Mesenchymal stem cell (in vitro differentiated cells and primary cell): Measurements from ENCODE around the gene THNSL1.
A peak's percentile ranks its signal among the peaks of the same experiment; 100 is the strongest.

Experiments
- DNase-seq: peaks from one replicate; pipeline ENCODE4 v3.0.0-alpha.2; 2013
- H2AFZ ChIP-seq: one replicate; pipeline ENCODE4 v1.6.1; 2013; ENCODE audit warnings: low read depth, mild to moderate bottlenecking, control low read depth, inconsistent platforms, low read length, moderate library complexity
- H2AK5ac ChIP-seq: 2 replicates; pipeline ENCODE4 v1.6.1; 2013; ENCODE audit warnings: low read length, moderate library complexity, mild to moderate bottlenecking, inconsistent platforms; ENCODE audit not compliant: severe bottlenecking
- H2BK120ac ChIP-seq: one replicate; pipeline ENCODE4 v1.6.1; 2013; ENCODE audit warnings: low read depth, mild to moderate bottlenecking, inconsistent platforms, low read length, moderate library complexity
- H2BK12ac ChIP-seq, 2 experiments: one replicate each; pipeline ENCODE4 v1.6.1; 2013; ENCODE audit warnings: inconsistent platforms in 2 of 2, low read length in 2 of 2, mild to moderate bottlenecking in 2 of 2, moderate library complexity in 2 of 2, control low read depth in 1 of 2
- H2BK15ac ChIP-seq: one replicate; pipeline ENCODE4 v1.6.1; 2013; ENCODE audit warnings: mild to moderate bottlenecking, low read depth, inconsistent platforms; ENCODE audit not compliant: poor library complexity, severe bottlenecking
- H2BK5ac ChIP-seq: 2 replicates; pipeline ENCODE4 v1.6.1; 2013; ENCODE audit warnings: low read depth, mild to moderate bottlenecking, low read length, control low read depth, inconsistent platforms; ENCODE audit not compliant: poor library complexity, severe bottlenecking
- H3K14ac ChIP-seq, 2 experiments: one replicate each; pipeline ENCODE4 v1.6.1; 2013; ENCODE audit warnings: inconsistent platforms in 2 of 2, low read length in 2 of 2, control low read depth in 1 of 2, mild to moderate bottlenecking in 1 of 2, moderate library complexity in 1 of 2
- H3K18ac ChIP-seq, 2 experiments: one replicate each; pipeline ENCODE4 v1.6.1; 2013; ENCODE audit warnings: inconsistent platforms in 2 of 2, low read length in 2 of 2, control low read depth in 1 of 2, low read depth in 1 of 2, mild to moderate bottlenecking in 1 of 2
- H3K23ac ChIP-seq, 2 experiments: one replicate each; pipeline ENCODE4 v1.6.1; 2013; ENCODE audit warnings: inconsistent platforms in 2 of 2, low read length in 2 of 2, mild to moderate bottlenecking in 2 of 2, moderate library complexity in 2 of 2, control low read depth in 1 of 2
- H3K27ac ChIP-seq: 2 replicates; pipeline ENCODE4 v1.5.1; 2013; ENCODE audit warnings: mild to moderate bottlenecking, moderate library complexity, low read length, control low read depth, inconsistent platforms; ENCODE audit not compliant: poor library complexity, severe bottlenecking
- H3K27me3 ChIP-seq, 2 experiments: 2 replicates each; pipeline versions ENCODE4 v1.6.1 to v1.7.0; 2013; ENCODE audit warnings: low read length in 2 of 2, mild to moderate bottlenecking in 2 of 2, moderate library complexity in 2 of 2, control low read depth in 1 of 2, inconsistent platforms in 1 of 2; ENCODE audit not compliant: control insufficient read depth in 1 of 2, insufficient read depth in 1 of 2
- H3K36me3 ChIP-seq, 2 experiments: 2 replicates each; pipeline versions ENCODE4 v1.6.1 to v1.7.0; 2013; ENCODE audit warnings: low read length in 2 of 2, control low read depth in 1 of 2, inconsistent platforms in 1 of 2, low read depth in 1 of 2, mild to moderate bottlenecking in 1 of 2; ENCODE audit not compliant: insufficient read depth in 2 of 2, control insufficient read depth in 1 of 2
- H3K4ac ChIP-seq, 2 experiments: one replicate each; pipeline ENCODE4 v1.6.1; 2013; ENCODE audit warnings: inconsistent platforms in 2 of 2, low read length in 2 of 2, mild to moderate bottlenecking in 2 of 2, moderate library complexity in 2 of 2, control low read depth in 1 of 2, low read depth in 1 of 2
- H3K4me1 ChIP-seq: 2 replicates; pipeline ENCODE4 v1.6.1; 2013; ENCODE audit warnings: low read depth, low read length, control low read depth; ENCODE audit not compliant: control insufficient read depth, insufficient read depth
- H3K4me2 ChIP-seq: 2 replicates; pipeline ENCODE4 v1.6.1; 2013; ENCODE audit warnings: low read length, mild to moderate bottlenecking, inconsistent platforms; ENCODE audit not compliant: poor library complexity, severe bottlenecking
- H3K4me3 ChIP-seq, 2 experiments: 2 replicates each; pipeline versions ENCODE4 v1.5.1 to v1.7.0; 2013; ENCODE audit warnings: low read length in 2 of 2, mild to moderate bottlenecking in 2 of 2, control low read depth in 1 of 2, low read depth in 1 of 2; ENCODE audit not compliant: insufficient read depth in 1 of 2
- H3K79me1 ChIP-seq: replicated peaks from 2 replicates; pipeline ENCODE4 v1.6.1; 2013; ENCODE audit warnings: mild to moderate bottlenecking, control low read depth, low read length, inconsistent platforms; ENCODE audit not compliant: poor library complexity, severe bottlenecking
- H3K9ac ChIP-seq: 2 replicates; pipeline ENCODE4 v1.7.0; 2013; ENCODE audit warnings: mild to moderate bottlenecking, low read length, moderate library complexity
- H3K9me3 ChIP-seq: 2 replicates; pipeline ENCODE4 v1.7.0; 2013; ENCODE audit warnings: mild to moderate bottlenecking, low read length; ENCODE audit not compliant: control insufficient read depth
- H4K8ac ChIP-seq: one replicate; pipeline ENCODE4 v1.6.1; 2013; ENCODE audit warnings: inconsistent platforms, mild to moderate bottlenecking, low read length, moderate library complexity
- H4K91ac ChIP-seq: one replicate; pipeline ENCODE4 v1.6.1; 2013; ENCODE audit warnings: mild to moderate bottlenecking, low read length, inconsistent platforms
- WGBS: methylation state at CpG from one replicate; pipeline ENCODE4 v1.1.7; 2013; ENCODE audit warnings: mixed read lengths; 5-methylcytosine and 5-hydroxymethylcytosine counted together

Gene THNSL1

DNA sequence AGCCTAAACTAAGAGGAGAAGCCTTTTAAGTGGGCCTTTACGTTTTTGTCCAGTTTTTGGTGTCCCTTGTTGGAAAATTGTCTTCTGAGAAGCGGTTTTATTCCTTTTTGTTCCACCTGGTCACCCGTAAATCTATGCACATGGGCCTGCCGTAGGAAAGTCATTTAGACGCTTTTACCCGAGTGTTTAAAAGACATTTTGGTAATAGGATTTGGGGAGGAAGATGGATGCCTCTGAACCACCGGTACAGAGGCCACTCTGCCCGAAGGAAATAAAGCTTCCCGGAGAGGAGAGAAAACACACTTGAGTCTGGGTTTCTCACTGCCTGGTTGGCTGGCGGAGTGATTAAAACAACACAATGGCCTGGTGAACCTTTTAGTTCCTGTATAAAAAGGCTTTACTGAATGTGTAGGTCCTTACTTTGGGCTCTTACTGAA is 760 bp downstream of the THNSL1 start:
- Histone ChIP-seq H3K4me2 (peak overlapping the region; percentile 65), H2BK15ac (no peak overlapping the region), H3K27me3 (no peaks in the 10 kb centered on the region), H3K27ac (peak overlapping the region; percentile 89), H3K9ac (peak overlapping the region; percentile 96), H3K36me3 (no peaks in the 10 kb centered on the region), H2BK12ac (no peak overlapping the region), H3K23ac (no peak overlapping the region), H3K4me1 (no peaks in the 10 kb centered on the region), H3K79me1 (peaks cover 3% of the 10 kb centered on the region), H3K4ac (peak overlapping the region in 1 of 2 experiments; percentile 87), H4K8ac (no peak overlapping the region), H2AFZ (no peak overlapping the region), H2BK120ac (no peak overlapping the region), H4K91ac (no peak overlapping the region), H3K14ac (no peak overlapping the region), H3K4me3 (peak overlapping the region; percentile 65 to 90), H2AK5ac (no peak overlapping the region), H3K18ac (peak overlapping the region in 1 of 2 experiments; percentile 38), H3K9me3 (no peaks in the 10 kb centered on the region), H2BK5ac (no peak overlapping the region)
- no peak for DNase-seq
- 23% methylated on average over 10 of the region's 10 CpGs for WGBS

DNA sequence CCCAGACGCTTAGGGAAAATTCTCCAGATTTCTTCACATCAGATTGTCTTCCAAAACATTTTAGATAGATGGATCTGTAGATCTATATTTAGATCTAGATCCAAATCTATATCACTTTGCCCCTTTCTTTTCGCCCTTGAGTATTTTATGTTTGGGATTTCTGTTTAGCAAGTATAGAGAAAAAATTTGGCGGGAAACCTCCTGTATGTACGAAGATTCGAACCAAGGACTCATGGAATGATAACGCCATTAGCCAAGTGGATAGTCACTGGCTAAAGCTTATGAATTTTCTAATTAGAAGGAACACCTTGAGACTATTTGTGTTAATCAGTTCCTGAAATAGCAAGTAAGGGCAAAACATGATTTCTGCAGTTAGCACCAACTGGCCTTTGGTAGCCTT is 1.2 kb downstream of the THNSL1 start:
- Histone ChIP-seq H2BK15ac (no peak overlapping the region), H3K4me3 (peak overlapping the region in 1 of 2 experiments; percentile 90), H3K79me1 (peaks cover 3% of the 10 kb centered on the region), H4K8ac (no peak overlapping the region), H2BK5ac (no peak overlapping the region), H3K14ac (no peak overlapping the region), H2AK5ac (no peak overlapping the region), H3K23ac (no peak overlapping the region), H3K36me3 (no peaks in the 10 kb centered on the region), H2BK12ac (no peak overlapping the region), H4K91ac (no peak overlapping the region), H3K9ac (peak overlapping the region; percentile 96), H3K9me3 (no peaks in the 10 kb centered on the region), H3K4ac (no peak overlapping the region), H3K18ac (no peak overlapping the region), H3K4me1 (no peaks in the 10 kb centered on the region), H2AFZ (no peak overlapping the region), H2BK120ac (no peak overlapping the region), H3K27ac (no peak overlapping the region), H3K27me3 (no peaks in the 10 kb centered on the region), H3K4me2 (no peak overlapping the region)
- no peak for DNase-seq
- WGBS, result 95% methylated on average over 5 of the region's 6 CpGs

DNA sequence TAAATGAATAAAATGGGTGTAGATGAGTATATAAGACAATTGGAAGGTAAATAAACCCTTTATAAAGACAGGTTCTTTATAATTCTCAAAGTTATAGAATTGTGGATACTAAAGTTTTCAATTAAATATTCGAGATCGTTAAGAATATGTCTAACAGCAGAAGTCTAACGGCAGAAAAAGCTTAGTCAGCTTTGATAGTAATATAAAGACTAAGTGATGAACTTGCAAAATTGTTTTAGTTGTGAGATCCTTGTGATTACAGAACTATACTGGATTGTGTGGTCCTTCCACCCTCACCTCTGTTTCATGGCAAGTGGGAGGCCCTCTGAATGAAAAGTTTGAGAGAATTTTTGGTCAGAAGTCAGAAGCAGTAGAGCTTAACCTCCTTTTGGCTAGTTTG is 2.3 kb downstream of the THNSL1 start:
- Histone ChIP-seq H3K23ac (no peak overlapping the region), H3K27ac (no peak overlapping the region)
- WGBS, result 99% methylated on average over 3 of the region's 3 CpGs

DNA sequence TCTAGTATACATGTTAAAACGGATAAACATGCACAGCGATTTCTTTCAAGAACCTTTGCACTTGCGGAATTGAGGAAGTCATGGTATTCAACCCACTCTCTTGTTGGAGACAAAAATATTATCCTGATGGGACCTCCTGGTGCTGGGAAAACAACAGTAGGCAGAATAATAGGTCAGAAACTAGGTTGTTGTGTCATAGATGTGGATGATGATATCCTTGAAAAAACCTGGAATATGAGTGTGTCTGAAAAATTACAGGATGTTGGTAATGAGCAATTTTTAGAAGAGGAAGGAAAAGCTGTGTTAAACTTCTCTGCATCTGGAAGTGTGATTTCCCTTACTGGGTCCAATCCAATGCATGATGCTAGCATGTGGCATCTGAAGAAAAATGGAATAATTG is 6.9 kb downstream of the THNSL1 start:
- no peak overlapping the region for H2AFZ ChIP-seq
- no peak overlapping the region for H3K4ac ChIP-seq
- over 99% methylated on average over 3 of the region's 3 CpGs for WGBS
- no peak overlapping the region for H3K9ac ChIP-seq
- no peak overlapping the region for H4K8ac ChIP-seq
- no peak overlapping the region for H3K4me2 ChIP-seq
- H2BK12ac ChIP-seq, result no peak overlapping the region
- no peak overlapping the region for H3K27ac ChIP-seq
- no peak overlapping the region for H3K14ac ChIP-seq
- no peak overlapping the region for H4K91ac ChIP-seq
- H3K9me3 ChIP-seq, result no peaks in the 10 kb centered on the region
- no peak overlapping the region for H2BK15ac ChIP-seq
- no peak overlapping the region for H3K18ac ChIP-seq
- no peak overlapping the region for H3K23ac ChIP-seq
- no peak overlapping the region for H2BK120ac ChIP-seq
- H3K36me3 ChIP-seq, result no peaks in the 10 kb centered on the region
- no peak for DNase-seq
- H2BK5ac ChIP-seq, result no peak overlapping the region
- no peak overlapping the region for H2AK5ac ChIP-seq
- no peaks in the 10 kb centered on the region for H3K27me3 ChIP-seq
- H3K79me1 ChIP-seq, result peaks cover 1% of the 10 kb centered on the region
- no peaks in the 10 kb centered on the region for H3K4me1 ChIP-seq
- H3K4me3 ChIP-seq, result no peak overlapping the region

More for the DNA sequence above, 2.3 kb downstream of the THNSL1 start:
- no peak overlapping the region for H3K4ac ChIP-seq
- no peak overlapping the region for H4K91ac ChIP-seq
- no peak overlapping the region for H3K4me3 ChIP-seq
- no peak overlapping the region for H2AFZ ChIP-seq
- no peaks in the 10 kb centered on the region for H3K9me3 ChIP-seq
- H3K14ac ChIP-seq, result no peak overlapping the region
- H4K8ac ChIP-seq, result no peak overlapping the region
- H3K18ac ChIP-seq, result no peak overlapping the region
- no peak overlapping the region for H2BK120ac ChIP-seq
- H3K4me2 ChIP-seq, result no peak overlapping the region
- no peak for DNase-seq
- no peaks in the 10 kb centered on the region for H3K36me3 ChIP-seq
- H3K9ac ChIP-seq, result no peak overlapping the region
- H2AK5ac ChIP-seq, result no peak overlapping the region
- no peaks in the 10 kb centered on the region for H3K27me3 ChIP-seq
- H2BK12ac ChIP-seq, result no peak overlapping the region
- no peaks in the 10 kb centered on the region for H3K4me1 ChIP-seq
- H2BK15ac ChIP-seq, result no peak overlapping the region
- H3K79me1 ChIP-seq, result peaks cover 3% of the 10 kb centered on the region
- H2BK5ac ChIP-seq, result no peak overlapping the region
